ENCODE results near the gene PDGFRB.

The PDGFRB gene

GRCh38 chr5:150142185-150142958 lies 13.3 kb downstream of the PDGFRB start:
- peak overlapping the region; percentile 78 for H3K27ac ChIP-seq (ENCODE audit: low read depth, low read length)
- no peaks in the 10 kb centered on the region for H3K9me3 ChIP-seq (ENCODE audit: control insufficient read depth in 5 of 5, low read length in 5 of 5)
- peaks cover 19 to 88% (median 87%) of the 10 kb centered on the region in 5 donors for H3K4me1 ChIP-seq (ENCODE audit: control insufficient read depth in 5 of 5, insufficient read depth in 5 of 5, low read length in 5 of 5)
- H3K9ac ChIP-seq (ENCODE audit: low read length in 5 of 5) = peak overlapping the region in 1 of 5 donors; percentile 44
- H3K36me3 ChIP-seq (ENCODE audit: control insufficient read depth in 5 of 5, insufficient read depth in 5 of 5, low read length in 5 of 5) = peaks cover 0 to 4% (median 2%) of the 10 kb centered on the region in 5 donors
- peaks cover 0 to 15% (median 1%) of the 10 kb centered on the region in 5 donors for H3K27me3 ChIP-seq (ENCODE audit: control insufficient read depth in 5 of 5, insufficient read depth in 4 of 5, low read length in 5 of 5)
- H3K4me3 ChIP-seq (ENCODE audit: low read depth in 1 of 5, low read length in 5 of 5) = no peak overlapping the region

GRCh38 chr5:150141544-150142184 lies 14.0 kb downstream of the PDGFRB start:
- Histone ChIP-seq H3K4me1 (ENCODE audit: control insufficient read depth in 5 of 5, insufficient read depth in 5 of 5, low read length in 5 of 5) (peaks cover 19 to 88% (median 87%) of the 10 kb centered on the region in 5 donors), H3K27ac (ENCODE audit: low read depth, low read length) (peak overlapping the region; percentile 78), H3K9ac (ENCODE audit: low read length in 5 of 5) (peak overlapping the region in 1 of 5 donors; percentile 6), H3K9me3 (ENCODE audit: control insufficient read depth in 5 of 5, low read length in 5 of 5) (no peaks in the 10 kb centered on the region), H3K36me3 (ENCODE audit: control insufficient read depth in 5 of 5, insufficient read depth in 5 of 5, low read length in 5 of 5) (peaks cover 0 to 7% (median 4%) of the 10 kb centered on the region in 5 donors), H3K4me3 (ENCODE audit: low read depth in 1 of 5, low read length in 5 of 5) (no peak overlapping the region), H3K27me3 (ENCODE audit: control insufficient read depth in 5 of 5, insufficient read depth in 4 of 5, low read length in 5 of 5) (peaks cover 0 to 19% (median 2%) of the 10 kb centered on the region in 5 donors)

- Histone ChIP-seq H3K9me3 (ENCODE audit: control insufficient read depth in 5 of 5, low read length in 5 of 5) (no peaks in the 10 kb centered on the region), H3K27me3 (ENCODE audit: control insufficient read depth in 5 of 5, insufficient read depth in 4 of 5, low read length in 5 of 5) (peaks cover 0 to 23% (median 2%) of the 10 kb centered on the region in 5 donors), H3K4me1 (ENCODE audit: control insufficient read depth in 5 of 5, insufficient read depth in 5 of 5, low read length in 5 of 5) (peaks cover 16 to 96% (median 85%) of the 10 kb centered on the region in 5 donors), H3K9ac (ENCODE audit: low read length in 5 of 5) (no peak overlapping the region), H3K27ac (ENCODE audit: low read depth, low read length) (peak overlapping the region; percentile 50), H3K4me3 (ENCODE audit: low read depth in 1 of 5, low read length in 5 of 5) (peak overlapping the region in 2 of 5 donors; percentile 0 to 15), H3K36me3 (ENCODE audit: control insufficient read depth in 5 of 5, insufficient read depth in 5 of 5, low read length in 5 of 5) (peaks cover 0 to 8% (median 4%) of the 10 kb centered on the region in 5 donors)
Observed at GRCh38 chr5:150140830-150141229, 14.8 kb downstream of the PDGFRB start.

- Histone ChIP-seq H3K27ac (ENCODE audit: low read depth, low read length) (peak overlapping the region; percentile 60), H3K36me3 (ENCODE audit: control insufficient read depth in 5 of 5, insufficient read depth in 5 of 5, low read length in 5 of 5) (peaks cover 0 to 18% (median 11%) of the 10 kb centered on the region in 5 donors), H3K4me1 (ENCODE audit: control insufficient read depth in 5 of 5, insufficient read depth in 5 of 5, low read length in 5 of 5) (peaks cover 13 to 85% (median 72%) of the 10 kb centered on the region in 5 donors), H3K27me3 (ENCODE audit: control insufficient read depth in 5 of 5, insufficient read depth in 4 of 5, low read length in 5 of 5) (peaks cover 0 to 21% (median 2%) of the 10 kb centered on the region in 5 donors), H3K9me3 (ENCODE audit: control insufficient read depth in 5 of 5, low read length in 5 of 5) (no peaks in the 10 kb centered on the region), H3K9ac (ENCODE audit: low read length in 5 of 5) (peak overlapping the region in 1 of 5 donors; percentile 26), H3K4me3 (ENCODE audit: low read depth in 1 of 5, low read length in 5 of 5) (peak overlapping the region in 2 of 5 donors; percentile 37 to 38)
Observed at GRCh38 chr5:150139334-150139733, 16.3 kb downstream of the PDGFRB start.

GRCh38 chr5:150138551-150139265 lies 16.9 kb downstream of the PDGFRB start:
- Histone ChIP-seq H3K27me3 (ENCODE audit: control insufficient read depth in 5 of 5, insufficient read depth in 4 of 5, low read length in 5 of 5) (peaks cover 0 to 23% (median 2%) of the 10 kb centered on the region in 5 donors), H3K36me3 (ENCODE audit: control insufficient read depth in 5 of 5, insufficient read depth in 5 of 5, low read length in 5 of 5) (peaks cover 0 to 21% (median 17%) of the 10 kb centered on the region in 5 donors), H3K9me3 (ENCODE audit: control insufficient read depth in 5 of 5, low read length in 5 of 5) (no peaks in the 10 kb centered on the region), H3K9ac (ENCODE audit: low read length in 5 of 5) (peak overlapping the region in 2 of 5 donors; percentile 4 to 26), H3K4me3 (ENCODE audit: low read depth in 1 of 5, low read length in 5 of 5) (peak overlapping the region in 3 of 5 donors; percentile 2 to 38 (median 37)), H3K4me1 (ENCODE audit: control insufficient read depth in 5 of 5, insufficient read depth in 5 of 5, low read length in 5 of 5) (peaks cover 13 to 78% (median 65%) of the 10 kb centered on the region in 5 donors), H3K27ac (ENCODE audit: low read depth, low read length) (peak overlapping the region; percentile 60)

GRCh38 chr5:150137997-150138396 lies 17.6 kb downstream of the PDGFRB start:
- Histone ChIP-seq H3K4me3 (ENCODE audit: low read depth in 1 of 5, low read length in 5 of 5) (peak overlapping the region in 3 of 5 donors; percentile 2 to 37 (median 19)), H3K27ac (ENCODE audit: low read depth, low read length) (peak overlapping the region; percentile 60), H3K9me3 (ENCODE audit: control insufficient read depth in 5 of 5, low read length in 5 of 5) (no peaks in the 10 kb centered on the region), H3K36me3 (ENCODE audit: control insufficient read depth in 5 of 5, insufficient read depth in 5 of 5, low read length in 5 of 5) (peaks cover 0 to 26% (median 23%) of the 10 kb centered on the region in 5 donors), H3K27me3 (ENCODE audit: control insufficient read depth in 5 of 5, insufficient read depth in 4 of 5, low read length in 5 of 5) (peaks cover 0 to 24% (median 2%) of the 10 kb centered on the region in 5 donors), H3K9ac (ENCODE audit: low read length in 5 of 5) (peak overlapping the region in 3 of 5 donors; percentile 5 to 27 (median 6)), H3K4me1 (ENCODE audit: control insufficient read depth in 5 of 5, insufficient read depth in 5 of 5, low read length in 5 of 5) (peaks cover 10 to 78% (median 61%) of the 10 kb centered on the region in 5 donors)

- peak overlapping the region in 2 of 5 donors; percentile 6 to 27 for H3K9ac ChIP-seq (ENCODE audit: low read length in 5 of 5)
- H3K27me3 ChIP-seq (ENCODE audit: control insufficient read depth in 5 of 5, insufficient read depth in 4 of 5, low read length in 5 of 5) = peaks cover 0 to 24% (median 2%) of the 10 kb centered on the region in 5 donors
- H3K4me3 ChIP-seq (ENCODE audit: low read depth in 1 of 5, low read length in 5 of 5) = peak overlapping the region in 2 of 5 donors; percentile 19 to 37
- peak overlapping the region; percentile 60 for H3K27ac ChIP-seq (ENCODE audit: low read depth, low read length)
- peaks cover 0 to 26% (median 23%) of the 10 kb centered on the region in 5 donors for H3K36me3 ChIP-seq (ENCODE audit: control insufficient read depth in 5 of 5, insufficient read depth in 5 of 5, low read length in 5 of 5)
- H3K9me3 ChIP-seq (ENCODE audit: control insufficient read depth in 5 of 5, low read length in 5 of 5) = no peaks in the 10 kb centered on the region
- H3K4me1 ChIP-seq (ENCODE audit: control insufficient read depth in 5 of 5, insufficient read depth in 5 of 5, low read length in 5 of 5) = peaks cover 9 to 79% (median 61%) of the 10 kb centered on the region in 5 donors
Observed at GRCh38 chr5:150137168-150137957, 18.3 kb downstream of the PDGFRB start.

- H3K9me3 ChIP-seq (ENCODE audit: control insufficient read depth in 5 of 5, low read length in 5 of 5) = no peaks in the 10 kb centered on the region
- H3K36me3 ChIP-seq (ENCODE audit: control insufficient read depth in 5 of 5, insufficient read depth in 5 of 5, low read length in 5 of 5) = peaks cover 0 to 26% (median 21%) of the 10 kb centered on the region in 5 donors
- H3K9ac ChIP-seq (ENCODE audit: low read length in 5 of 5) = no peak overlapping the region
- H3K4me1 ChIP-seq (ENCODE audit: control insufficient read depth in 5 of 5, insufficient read depth in 5 of 5, low read length in 5 of 5) = peaks cover 9 to 77% (median 61%) of the 10 kb centered on the region in 5 donors
- peak overlapping the region; percentile 60 for H3K27ac ChIP-seq (ENCODE audit: low read depth, low read length)
- H3K27me3 ChIP-seq (ENCODE audit: control insufficient read depth in 5 of 5, insufficient read depth in 4 of 5, low read length in 5 of 5) = peaks cover 0 to 24% (median 2%) of the 10 kb centered on the region in 5 donors
- H3K4me3 ChIP-seq (ENCODE audit: low read depth in 1 of 5, low read length in 5 of 5) = no peak overlapping the region
Observed at GRCh38 chr5:150136305-150137167, 19.1 kb downstream of the PDGFRB start.
